ENCODE data around the gene ITPRID1. TPM values are rescaled to one million over a fixed set of nuclear protein-coding genes. Genes with fewer than 3 reads are reported as not detected.

The ITPRID1 gene
- polyA plus RNA-seq, 10 donors = 0.42 to 1.6 (median 0.85) TPM

DNA sequence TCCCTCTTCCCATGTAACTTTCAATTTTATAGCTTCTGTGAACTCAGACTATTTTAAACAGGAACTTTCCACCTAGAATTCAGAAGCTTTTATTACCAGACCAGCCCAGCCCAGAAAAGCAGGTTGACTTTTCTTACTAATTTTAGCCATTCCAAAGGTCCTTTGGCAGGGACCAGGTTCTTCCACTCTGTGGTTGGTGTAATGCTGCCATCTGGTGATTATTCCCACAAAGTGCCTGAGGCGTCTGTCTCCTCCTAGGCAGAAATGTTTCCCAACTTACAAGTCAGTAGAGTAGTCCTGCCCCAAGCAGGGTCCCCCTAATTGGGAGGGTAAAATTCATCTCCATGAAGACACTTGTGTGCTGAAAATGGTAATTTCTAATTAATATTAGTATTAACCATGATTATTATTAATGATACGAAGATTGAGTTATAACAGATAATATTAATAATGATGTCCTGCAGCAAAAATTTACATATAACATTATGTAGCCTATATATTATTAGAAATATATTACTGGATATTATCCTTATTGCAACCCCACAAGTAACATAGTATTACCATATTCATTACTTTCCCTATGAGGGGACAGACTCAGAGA is 120.1 kb downstream of the ITPRID1 start:
- DNase-seq = peak; percentile 50 to 77 (median 59)

GRCh38 chr7:31640381-31640780 is 126.5 kb downstream of the ITPRID1 start:
- no peak for DNase-seq

GRCh38 chr7:31642681-31643115 is 128.8 kb downstream of the ITPRID1 start:
- DNase-seq = peak in 1 of 3 donors; percentile 4

- no peak for DNase-seq
Observed at GRCh38 chr7:31646942-31647341, 133.1 kb downstream of the ITPRID1 start.

- no peak for DNase-seq
Observed at GRCh38 chr7:31647511-31647910, 133.6 kb downstream of the ITPRID1 start.

DNA sequence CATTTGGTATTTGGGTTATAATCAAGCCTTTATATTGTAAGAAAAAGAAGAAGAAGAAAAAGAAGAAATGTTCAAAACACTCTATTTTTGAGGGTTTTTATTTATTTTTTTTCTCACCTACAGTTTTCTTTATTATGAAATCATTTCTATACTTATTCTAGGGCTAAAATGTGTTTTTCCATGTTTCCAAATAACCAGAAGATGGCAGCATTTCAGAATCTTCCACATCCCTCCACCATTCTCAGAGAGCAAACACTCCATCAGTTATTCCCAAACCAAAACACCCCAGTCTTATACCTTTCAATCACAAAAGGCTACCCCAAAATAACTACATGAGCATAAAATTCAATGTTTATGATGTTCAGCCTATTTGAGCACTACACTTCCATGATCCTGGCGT is 134.4 kb downstream of the ITPRID1 start:
- DNase-seq = peak in 1 of 3 donors; percentile 8

DNA sequence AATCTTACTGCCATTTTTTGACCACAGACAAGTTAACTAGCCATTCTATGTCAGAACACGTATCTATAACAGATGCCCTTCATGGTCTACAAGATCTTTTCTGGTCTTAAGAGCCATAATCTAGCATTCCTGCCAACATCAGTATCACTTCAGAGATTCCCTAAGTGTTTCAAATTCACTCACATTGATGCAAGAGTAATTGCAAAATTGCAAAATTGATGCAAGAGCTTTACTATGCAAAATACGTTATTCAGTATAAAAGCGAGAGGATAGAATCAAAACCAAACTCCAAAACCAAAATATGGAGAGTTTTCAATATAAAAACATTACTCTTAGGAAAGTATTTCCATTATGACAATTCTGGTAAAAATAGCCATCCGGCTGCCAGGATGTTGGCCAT is 135.0 kb downstream of the ITPRID1 start:
- DNase-seq = no peak

DNA sequence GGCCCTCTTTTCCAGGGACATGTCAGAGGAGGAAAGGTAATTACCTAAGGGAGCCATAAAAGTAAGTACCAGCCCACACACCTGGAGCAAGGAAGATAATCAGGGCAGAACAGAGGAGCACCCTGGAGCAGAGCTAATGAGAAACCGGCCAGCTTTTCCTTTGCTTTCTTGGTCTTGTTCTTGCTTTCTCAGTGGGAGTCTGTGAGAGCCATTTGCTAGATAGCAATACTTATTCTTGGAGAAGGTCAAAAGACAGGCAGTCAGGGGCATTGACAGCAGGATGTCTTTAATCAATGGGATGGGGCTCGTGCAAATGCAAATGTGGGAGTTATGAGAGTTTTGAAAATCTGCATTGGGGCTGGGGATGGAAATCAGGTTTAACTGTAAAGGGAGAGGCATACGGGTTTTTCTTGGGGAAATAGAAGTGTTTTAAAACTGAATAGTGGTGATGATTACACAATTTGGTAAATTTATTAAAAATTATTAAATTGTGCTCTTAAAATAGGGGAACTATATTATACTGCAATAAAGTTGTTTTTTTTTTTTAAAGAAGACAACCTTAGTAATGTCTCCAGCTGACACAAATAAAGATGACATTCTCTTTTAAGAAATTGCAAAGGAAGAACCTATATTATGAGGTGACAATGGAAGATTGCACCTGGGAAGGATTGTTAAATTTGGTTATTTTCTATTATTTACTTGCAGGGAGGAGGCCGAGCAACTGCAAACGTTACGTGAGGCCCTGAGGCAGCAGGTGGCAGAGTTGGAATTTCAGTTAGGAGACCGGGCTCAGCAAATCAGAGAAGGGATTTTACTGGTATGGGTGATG is 137.6 kb downstream of the ITPRID1 start:
- no peak for DNase-seq

DNA sequence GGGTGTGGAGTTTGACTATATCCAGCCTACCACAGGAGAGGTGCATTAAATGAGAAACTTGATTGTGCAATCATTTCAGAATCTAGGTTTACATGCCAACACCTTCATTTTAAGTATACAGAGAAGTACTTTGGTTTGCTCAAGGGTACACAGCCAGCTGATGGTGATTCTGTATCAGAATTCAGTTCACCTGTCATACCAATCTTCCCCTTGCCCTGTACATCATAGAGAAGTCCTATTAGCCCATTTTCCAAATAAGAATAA is 138.1 kb downstream of the ITPRID1 start:
- no peak for DNase-seq

GRCh38 chr7:31663072-31663471 is 149.2 kb downstream of the ITPRID1 start:
- DNase-seq = no peak

GRCh38 chr7:31664890-31665289 is 151.0 kb downstream of the ITPRID1 start:
- DNase-seq = no peak

GRCh38 chr7:31665546-31665945 is 151.7 kb downstream of the ITPRID1 start:
- no peak for DNase-seq

DNA sequence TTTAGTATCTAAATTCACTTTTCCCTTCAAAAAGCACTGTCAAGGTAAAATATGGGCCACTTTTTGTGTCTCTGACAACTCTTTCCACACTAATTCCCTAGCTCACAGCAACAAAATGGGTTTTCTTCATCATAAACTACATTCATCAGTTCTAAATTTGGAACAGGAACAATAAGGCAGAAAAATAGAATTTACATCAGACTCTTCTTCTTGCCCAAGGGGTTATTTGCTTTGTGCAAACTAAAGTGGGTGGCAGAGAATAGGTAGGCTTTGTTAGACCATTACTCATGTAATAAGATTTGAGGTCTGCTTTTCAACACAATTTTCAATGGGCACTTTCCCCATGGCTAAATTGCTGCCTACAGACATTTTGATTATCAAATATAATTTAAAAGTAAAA is 155.6 kb downstream of the ITPRID1 start:
- DNase-seq = no peak

- DNase-seq = no peak
Observed at GRCh38 chr7:31679574-31680305, 165.8 kb downstream of the ITPRID1 start.

GRCh38 chr7:31683445-31684225 is 169.7 kb downstream of the ITPRID1 start:
- no peak for DNase-seq

DNA sequence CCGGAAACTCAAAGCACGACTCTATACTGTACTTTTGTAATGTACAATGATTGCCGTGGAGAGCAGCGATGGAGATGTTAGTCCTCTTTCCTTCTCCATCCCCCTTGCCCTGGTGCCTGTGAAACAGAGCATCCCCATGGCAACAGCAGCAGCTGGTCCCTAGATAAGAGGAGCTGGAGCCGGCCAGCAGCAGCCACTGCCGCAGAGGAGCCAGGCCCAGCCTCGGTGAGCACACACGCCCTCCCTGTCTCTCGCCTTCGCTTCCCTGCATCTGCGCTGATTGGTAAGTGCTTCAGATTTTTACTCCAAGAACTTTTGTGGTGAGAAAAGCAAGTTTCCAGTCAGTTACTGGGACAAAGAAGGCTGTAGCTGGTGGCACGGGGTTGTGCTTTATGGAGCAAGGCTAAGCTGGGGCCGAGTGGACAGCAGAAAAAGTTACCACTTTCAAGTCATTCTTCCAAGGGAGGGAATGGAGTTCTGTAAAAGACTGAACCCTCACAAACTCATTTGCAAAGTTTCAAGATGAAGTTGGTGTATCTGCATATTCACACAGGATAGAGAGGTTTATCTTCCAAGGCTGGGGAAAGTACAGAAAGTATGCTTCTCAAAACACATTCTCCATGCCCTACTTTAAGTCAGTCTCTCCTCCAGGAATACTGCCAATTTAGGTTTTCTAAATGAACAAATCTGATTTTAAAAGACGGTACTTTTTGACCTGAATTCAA is 173.3 kb downstream of the ITPRID1 start, which contains the start of gene PPP1R17:
PPP1R17 (plus strand) TSS at position 192 of the 725 bp plus-strand sequence. CDS start 5,227 bp downstream, outside the sequence.
- peak in 1 of 3 donors; percentile 9 for DNase-seq

- no peak for DNase-seq
Observed at GRCh38 chr7:31688372-31688771, 174.5 kb downstream of the ITPRID1 start.

DNA sequence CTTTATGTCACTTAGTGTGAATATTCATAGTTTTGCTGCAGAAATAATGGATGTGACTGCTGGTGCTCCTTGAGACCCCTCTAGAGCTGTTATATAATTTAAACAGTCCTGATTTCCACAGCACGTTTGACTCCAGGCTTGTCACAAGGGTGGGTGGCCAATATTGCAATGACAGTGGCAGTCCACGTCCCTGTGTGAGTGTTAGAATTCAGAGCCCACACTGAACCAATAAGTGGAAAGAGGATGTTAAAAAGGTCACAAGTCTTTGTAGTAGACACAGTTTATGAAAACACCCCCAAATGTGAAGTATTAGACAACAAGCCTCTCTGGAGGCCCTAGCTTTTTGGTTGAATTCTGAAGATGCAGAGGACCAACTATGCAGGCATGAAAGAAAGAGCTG is 175.1 kb downstream of the ITPRID1 start:
- no peak for DNase-seq

DNA sequence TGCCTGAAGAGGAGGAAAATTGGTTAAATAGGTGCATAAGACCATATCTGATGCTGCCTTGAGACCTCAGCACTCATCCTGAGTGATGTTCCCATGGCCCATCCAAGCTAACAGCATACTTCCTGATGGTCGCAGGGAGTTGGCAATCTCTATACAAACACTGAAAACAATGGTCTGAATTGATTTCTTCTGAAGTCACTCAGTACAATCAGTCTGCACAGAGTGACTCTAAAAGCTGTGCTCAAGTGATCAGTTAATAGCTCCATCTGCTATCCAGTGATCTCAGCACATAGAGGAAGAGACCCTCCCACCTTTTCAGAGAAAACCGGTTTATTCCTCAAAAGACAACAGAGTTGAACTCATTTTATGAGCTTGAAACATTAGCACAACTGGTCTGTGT is 177.0 kb downstream of the ITPRID1 start:
- no peak for DNase-seq

DNA sequence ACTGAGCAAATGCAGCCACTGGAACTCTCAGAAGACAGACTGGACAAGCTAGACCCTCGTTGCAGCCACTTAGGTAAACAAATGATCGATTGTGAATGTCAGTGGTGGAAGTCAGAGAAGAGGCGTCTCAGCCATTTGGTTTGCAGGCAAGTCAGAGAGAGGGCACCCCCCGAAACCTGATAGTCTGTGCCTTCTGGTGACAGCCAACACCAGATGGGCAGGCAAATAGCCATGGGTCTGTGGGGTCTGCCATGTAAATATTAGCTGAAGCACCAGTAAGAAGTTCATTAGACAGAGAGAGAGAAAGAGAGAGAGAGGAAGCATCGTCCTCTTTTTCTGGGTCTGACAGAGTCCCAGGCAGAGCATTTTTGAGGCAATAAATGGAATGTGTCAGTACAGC is 178.6 kb downstream of the ITPRID1 start:
- DNase-seq = no peak

GRCh38 chr7:31692871-31693270 is 179.0 kb downstream of the ITPRID1 start:
- no peak for DNase-seq
